Stimulated activated CD8-positive, alpha-beta memory T cell treated with anti-CD3 and anti-CD28 coated beads, Interleukin-2, amount 100 ng/mL, for 48 hours (primary cell): ENCODE results near the gene C2CD3.
"Not testable (repeated sequence)": the region's sequence is repeated elsewhere in the genome, so short reads cannot be mapped to it uniquely, and the experiment has no call there.

Source experiments
- DNase-seq, 2 donors: peaks; one replicate each; pipeline ENCODE4 v3.0.0-alpha.2; 2020; ENCODE audit warnings: low read depth in 2 of 2

C2CD3 gene

GRCh38 chr11:74157169-74157568 lies 13.6 kb downstream of the C2CD3 start:
- DNase-seq, result no peak

- no peak for DNase-seq
Observed at GRCh38 chr11:74154620-74155281, 16.1 kb downstream of the C2CD3 start.

- DNase-seq, result no peak
Observed at GRCh38 chr11:74153224-74153623, 17.6 kb downstream of the C2CD3 start.

GRCh38 chr11:74147199-74147929 lies 23.4 kb downstream of the C2CD3 start:
- no peak for DNase-seq

- no peak for DNase-seq
Observed at GRCh38 chr11:74144592-74144991, 26.2 kb downstream of the C2CD3 start.

- DNase-seq, result no peak
Observed at GRCh38 chr11:74142624-74143023, 28.2 kb downstream of the C2CD3 start.

- no peak for DNase-seq
Observed at GRCh38 chr11:74141908-74142307, 28.9 kb downstream of the C2CD3 start.

- no peak for DNase-seq
Observed at GRCh38 chr11:74141241-74141695, 29.5 kb downstream of the C2CD3 start.

- not testable (repeated sequence) for DNase-seq
Observed at GRCh38 chr11:74139919-74140431, 30.8 kb downstream of the C2CD3 start.

GRCh38 chr11:74139151-74139918 lies 31.5 kb downstream of the C2CD3 start:
- no peak for DNase-seq

GRCh38 chr11:74138572-74138971 lies 32.2 kb downstream of the C2CD3 start:
- DNase-seq, result no peak

GRCh38 chr11:74138021-74138420 lies 32.8 kb downstream of the C2CD3 start:
- DNase-seq, result no peak

- no peak for DNase-seq
Observed at GRCh38 chr11:74135127-74135840, 35.5 kb downstream of the C2CD3 start.

- DNase-seq, result no peak
Observed at GRCh38 chr11:74134661-74135060, 36.1 kb downstream of the C2CD3 start.

GRCh38 chr11:74133436-74133835 lies 37.4 kb downstream of the C2CD3 start:
- DNase-seq, result no peak

- DNase-seq, result no peak
Observed at GRCh38 chr11:74132833-74133232, 38.0 kb downstream of the C2CD3 start.

- DNase-seq, result not testable (repeated sequence)
Observed at GRCh38 chr11:74129121-74129520, 41.7 kb downstream of the C2CD3 start.

GRCh38 chr11:74123008-74123448 lies 47.8 kb downstream of the C2CD3 start:
- DNase-seq, result no peak

- DNase-seq, result no peak
Observed at GRCh38 chr11:74121804-74122203, 49.0 kb downstream of the C2CD3 start.

GRCh38 chr11:74120260-74121035 lies 50.4 kb downstream of the C2CD3 start:
- DNase-seq, result not testable (repeated sequence)

- DNase-seq, result no peak
Observed at GRCh38 chr11:74116719-74117118, 54.1 kb downstream of the C2CD3 start.
